Prostate gland (tissue), 2 donors: ENCODE results near the gene SLC34A1. TPM values are rescaled to one million over a fixed set of nuclear protein-coding genes. Genes with fewer than 3 reads are reported as not detected.

Experiments
- DNase-seq: peaks from one replicate; pipeline ENCODE4 v3.0.0-alpha.2; 2019; ENCODE audit warnings: low spot score
- H3K27ac ChIP-seq, 2 donors: fragments of 200-600 bp; sonication (generic); 2 replicates each; pipeline ENCODE4 v1.5.1; 2017 to 2019
- H3K27me3 ChIP-seq: fragments of 200-600 bp; sonication (generic); replicated peaks from 2 replicates; pipeline ENCODE4 v1.5.1; 2019; ENCODE audit not compliant: insufficient read depth
- H3K36me3 ChIP-seq, 2 donors: fragments of 200-600 bp; sonication (generic); 1 replicate in 1 of 2; 2 replicates in 1 of 2; pipeline versions ENCODE4 v1.5.1 to v1.8.1; 2017 to 2019
- H3K4me1 ChIP-seq: fragments of 200-600 bp; sonication (generic); replicated peaks from 2 replicates; pipeline ENCODE4 v1.5.1; 2019
- H3K4me3 ChIP-seq, 2 donors: fragments of 200-600 bp; sonication (generic); 2 replicates each; pipeline ENCODE4 v1.5.1; 2017 to 2019
- H3K9me3 ChIP-seq: fragments of 200-600 bp; sonication (generic); 2 replicates; pipeline ENCODE4 v1.5.1; 2017
- CTCF ChIP-seq, 4 experiments: fragments of 200-600 bp in 2 of 4; fragments of 450-650 bp in 2 of 4; sonication (generic) in 2 of 4; IDR thresholded peaks; 1 replicate in 3 of 4; 2 replicates in 1 of 4; pipeline ENCODE4 v1.5.1; 2016 to 2019; ENCODE audit warnings: antibody characterized with exemption in 4 of 4, mild to moderate bottlenecking in 2 of 4, moderate library complexity in 2 of 4
- POLR2A ChIP-seq: fragments of 450-650 bp; IDR thresholded peaks from one replicate; pipeline ENCODE4 v1.6.1; 2016; ENCODE audit warnings: antibody characterized with exemption, mild to moderate bottlenecking
- POLR2AphosphoS5 ChIP-seq: sonication (generic); formaldehyde crosslinking; IDR thresholded peaks from one replicate; pipeline ENCODE4 v1.6.1; 2017; ENCODE audit warnings: antibody characterized with exemption
- WGBS: methylation state at CpG from one replicate; pipeline ENCODE4 v1.1.5; 2018; 5-methylcytosine and 5-hydroxymethylcytosine counted together
- intact Hi-C: fragments of 100-400 bp; cut with DNase I; formaldehyde crosslinking; loops from one replicate; pipeline ENCODE4 v1.14.2; 2022
- total RNA-seq, 2 donors: library from RNA; depleted of rRNA; stranded (reverse); fragments of >200 nt; gene quantifications; one replicate each; pipeline ENCODE4 v1.1.0, GENCODE V29; 2016

The SLC34A1 gene
- total RNA-seq, 2 donors from 2014 or later: not detected

DNA sequence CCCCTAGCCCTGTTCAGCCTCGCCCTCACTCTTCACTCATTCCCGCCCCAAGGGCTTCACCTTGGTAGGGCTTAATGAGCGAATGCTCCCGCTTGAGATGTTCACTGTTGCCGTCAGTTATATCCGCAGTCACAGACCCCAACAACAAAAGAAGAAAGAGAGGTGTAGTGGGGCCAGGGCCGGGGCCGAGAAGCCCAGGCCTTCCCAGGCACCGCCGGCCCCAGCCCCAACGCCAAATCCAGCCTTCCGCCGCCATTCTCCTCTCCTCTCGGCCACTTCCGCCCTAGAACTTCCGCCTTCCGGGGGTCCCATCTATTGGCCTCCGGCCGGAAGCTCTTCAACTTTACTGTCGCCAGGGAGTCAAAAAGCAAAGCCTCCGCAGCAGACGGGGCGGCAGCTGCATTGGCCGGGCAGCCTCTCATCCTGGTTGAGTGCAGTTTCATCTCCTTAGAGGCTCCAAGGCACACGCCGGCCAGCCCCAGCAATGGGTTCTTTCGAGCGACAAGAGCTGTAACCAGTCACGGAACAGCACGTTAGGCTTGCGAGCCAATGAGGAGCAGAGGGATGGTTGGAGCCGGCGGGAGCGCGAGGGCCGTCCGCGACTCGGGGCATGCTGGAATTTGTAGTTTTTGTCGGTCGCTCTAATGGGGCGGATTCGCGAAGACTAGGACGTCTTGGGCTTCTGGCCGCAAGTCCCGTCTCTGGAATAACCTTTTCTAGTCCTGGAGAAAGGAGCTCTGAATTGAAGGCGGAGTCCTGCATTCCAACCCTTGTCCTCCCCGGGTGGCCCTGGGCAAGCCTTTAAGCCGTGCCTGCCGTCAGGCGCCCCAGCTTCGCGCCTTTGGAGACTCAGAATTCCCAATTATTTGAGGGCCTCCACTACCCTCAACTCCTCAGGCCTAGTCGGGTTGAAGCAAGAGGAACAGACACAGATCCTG, 32.6 kb upstream of the SLC34A1 start, which contains the start of gene LMAN2:
Gene LMAN2, minus strand, starts transcription at position 277 of the 938 bp plus-strand sequence. Its CDS starts 21 bp downstream, at position 256.
- H3K36me3 ChIP-seq: no peaks in the 10 kb centered on the region
- DNase-seq: peak; percentile 94
- no peaks in the 10 kb centered on the region for H3K9me3 ChIP-seq
- WGBS: 6% methylated on average over 55 of the region's 55 CpGs
- intact Hi-C loops: no loop called here
- H3K27ac ChIP-seq: peak within 1 kb of the TSS; percentile 89 to 90
- H3K4me1 ChIP-seq: peaks cover 16% of the 10 kb centered on the region
- no peaks in the 10 kb centered on the region for H3K27me3 ChIP-seq
- TF ChIP-seq POLR2AphosphoS5: peak; percentile 90
- TF ChIP-seq CTCF (IDR thresholded peaks at IDR 0.05): no peak
- TF ChIP-seq POLR2A: no peak
- H3K4me3 ChIP-seq: peak within 1 kb of the TSS; percentile 82 to 83

- TF ChIP-seq CTCF (IDR thresholded peaks at IDR 0.05) (no peak), POLR2A (no peak)
- H3K27me3 ChIP-seq: no peaks in the 10 kb centered on the region
- H3K27ac ChIP-seq: no peak overlapping the region
- no peak for DNase-seq
- H3K36me3 ChIP-seq: no peaks in the 10 kb centered on the region
- H3K4me1 ChIP-seq: peaks cover 16% of the 10 kb centered on the region
- WGBS: 71% methylated on average over 5 of the region's 5 CpGs
- no peak overlapping the region for H3K4me3 ChIP-seq
- no peaks in the 10 kb centered on the region for H3K9me3 ChIP-seq
- intact Hi-C loops: no loop called here
These were observed 31.1 kb upstream of the SLC34A1 start for GRCh38 chr5:177353093-177353492.

- H3K36me3 ChIP-seq: no peaks in the 10 kb centered on the region
- TF ChIP-seq POLR2AphosphoS5: no peak
- TF ChIP-seq POLR2A: no peak
- no peak for TF ChIP-seq CTCF (IDR thresholded peaks at IDR 0.05)
- DNase-seq: no peak
- no peak overlapping the region for H3K4me3 ChIP-seq
- H3K9me3 ChIP-seq: no peaks in the 10 kb centered on the region
- no peak overlapping the region for H3K27ac ChIP-seq
- peaks cover 12% of the 10 kb centered on the region for H3K4me1 ChIP-seq
- WGBS: 92% methylated on average over 3 of the region's 3 CpGs
- intact Hi-C loops: no loop called here
- H3K27me3 ChIP-seq: no peaks in the 10 kb centered on the region
These were observed 30.0 kb upstream of the SLC34A1 start for GRCh38 chr5:177354256-177354655.

- H3K4me3 ChIP-seq: no peak overlapping the region
- DNase-seq: no peak
- no peaks in the 10 kb centered on the region for H3K9me3 ChIP-seq
- no peaks in the 10 kb centered on the region for H3K36me3 ChIP-seq
- no peaks in the 10 kb centered on the region for H3K27me3 ChIP-seq
- H3K4me1 ChIP-seq: peaks cover 9% of the 10 kb centered on the region
- 68% methylated on average over 3 of the region's 3 CpGs for WGBS
- H3K27ac ChIP-seq: no peak overlapping the region
- no peak for TF ChIP-seq POLR2AphosphoS5
- TF ChIP-seq POLR2A: no peak
- TF ChIP-seq CTCF (IDR thresholded peaks at IDR 0.05): no peak
- intact Hi-C loops: loop anchor here (5.0 kb wide), 1 partner anchor 42 kb away; the partner anchor contains the start of gene MXD3
These were observed 29.5 kb upstream of the SLC34A1 start for GRCh38 chr5:177354711-177355110.
